GM18507 (cell line): ENCODE measurements around the gene NACC1.
"Not testable (repeated sequence)": the region's sequence is repeated elsewhere in the genome, so short reads cannot be mapped to it uniquely, and the experiment has no call there.

ENCODE experiments used
- DNase-seq: peaks from one replicate; pipeline ENCODE4 v3.0.0; 2011; ENCODE audit warnings: low read depth; ENCODE audit not compliant: insufficient read length; ENCODE audit errors: extremely low spot score
- FAIRE-seq: peaks from 2 replicates; lab custom pipeline; 2011; peaks lifted over from hg19 to GRCh38; lab: Jason Lieb, UNC

NACC1 gene

DNA sequence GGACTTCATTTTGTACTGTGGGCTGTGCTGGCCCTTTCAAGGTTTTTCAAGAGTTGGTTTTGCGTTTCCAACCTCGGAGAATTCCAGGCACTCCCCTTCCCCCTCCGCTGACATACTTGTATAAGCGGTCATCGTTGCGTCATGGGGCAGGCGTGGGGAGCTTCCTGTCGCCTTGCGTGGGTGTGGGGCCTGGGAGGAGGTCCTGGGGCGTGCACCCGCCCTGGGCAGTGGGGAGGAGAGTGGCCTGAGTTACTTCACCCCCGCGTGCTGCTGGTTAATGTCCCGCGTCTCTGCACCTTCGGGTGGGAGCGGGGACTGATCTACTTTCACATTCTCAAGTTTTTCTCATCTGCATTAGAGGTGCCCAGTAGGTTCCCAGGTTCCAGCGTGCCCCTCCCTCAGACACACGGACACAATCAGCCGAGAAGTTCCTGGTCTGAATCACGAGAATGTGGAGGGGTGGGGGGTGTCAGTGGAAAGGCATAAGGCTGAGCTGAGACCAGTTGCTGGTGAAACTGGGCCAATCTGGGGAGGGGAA is 36.2 kb downstream of the NACC1 start:
- DNase-seq (no peak), FAIRE-seq (peak; percentile 62)

DNA sequence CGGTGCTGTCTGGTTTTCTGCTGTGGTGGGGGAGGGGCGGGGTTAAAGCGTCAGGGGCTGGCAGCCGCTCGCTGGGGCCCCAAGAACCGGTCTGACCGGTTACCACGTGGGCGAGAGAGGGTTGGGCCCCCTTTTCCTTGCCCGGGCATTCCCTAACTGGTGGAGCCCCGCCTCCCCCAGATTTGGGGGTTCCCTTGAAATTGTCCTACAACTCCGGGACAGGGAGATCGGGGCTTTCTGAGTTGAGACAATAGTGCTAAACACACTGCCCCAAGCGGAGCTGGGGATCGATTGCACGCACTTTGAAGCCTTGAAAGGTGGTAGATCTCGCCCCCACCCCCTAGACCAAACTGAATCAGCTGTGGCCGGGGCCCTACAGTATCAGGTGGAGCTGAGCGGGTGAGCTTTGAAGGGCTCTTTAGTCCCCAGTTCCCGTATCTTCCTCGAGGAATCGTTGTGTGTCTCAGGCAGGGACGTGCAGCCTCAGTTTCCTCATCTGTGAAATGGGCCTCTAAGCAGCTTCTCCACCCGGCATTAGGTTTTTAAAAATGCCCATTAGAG is 36.9 kb downstream of the NACC1 start:
- DNase-seq (no peak), FAIRE-seq (peak; percentile 53)

DNA sequence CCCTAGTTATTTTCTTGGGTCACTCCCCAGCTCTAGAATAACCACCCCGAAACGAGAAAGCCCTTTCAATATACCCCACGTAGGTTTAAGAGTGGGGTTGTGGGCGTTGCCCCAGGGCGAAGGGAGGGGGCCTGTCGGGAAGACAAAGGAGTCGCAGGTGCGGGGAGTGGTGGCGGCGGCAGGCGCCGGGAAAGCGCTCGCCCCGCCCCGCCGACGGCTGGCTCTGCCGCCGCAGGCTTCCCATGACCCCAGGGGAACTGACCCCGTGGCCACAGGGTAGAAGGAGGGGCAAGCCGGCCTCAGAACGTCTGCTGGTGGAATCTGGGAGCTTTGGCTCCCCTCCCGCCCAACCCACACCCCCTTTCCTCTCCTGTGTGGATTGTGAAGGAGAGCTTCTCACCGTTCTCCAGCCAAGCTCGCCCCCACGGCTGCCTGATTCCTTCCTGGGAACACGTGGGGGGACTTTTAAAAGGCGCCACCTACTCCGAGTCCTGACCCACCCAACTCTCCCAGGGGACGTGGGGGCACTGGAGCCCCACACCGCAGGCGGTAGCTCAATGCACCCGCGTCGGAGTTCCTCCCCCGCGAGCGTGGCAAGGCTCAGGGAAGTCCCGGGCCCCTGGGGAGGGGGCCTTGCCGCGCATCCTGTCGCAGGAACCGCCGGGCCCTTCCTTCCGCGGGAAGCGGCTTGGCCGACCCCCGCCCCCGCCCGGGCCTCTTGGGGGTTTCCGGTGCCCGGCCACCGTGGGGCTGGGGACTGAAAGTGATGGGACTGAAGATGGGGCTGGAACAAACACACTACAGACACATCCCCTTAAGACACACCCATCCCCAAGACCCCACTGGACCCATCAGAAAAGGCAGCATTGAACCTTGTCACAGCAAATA is 37.7 kb downstream of the NACC1 start:
- DNase-seq: no peak
- FAIRE-seq: peak; percentile 76

DNA sequence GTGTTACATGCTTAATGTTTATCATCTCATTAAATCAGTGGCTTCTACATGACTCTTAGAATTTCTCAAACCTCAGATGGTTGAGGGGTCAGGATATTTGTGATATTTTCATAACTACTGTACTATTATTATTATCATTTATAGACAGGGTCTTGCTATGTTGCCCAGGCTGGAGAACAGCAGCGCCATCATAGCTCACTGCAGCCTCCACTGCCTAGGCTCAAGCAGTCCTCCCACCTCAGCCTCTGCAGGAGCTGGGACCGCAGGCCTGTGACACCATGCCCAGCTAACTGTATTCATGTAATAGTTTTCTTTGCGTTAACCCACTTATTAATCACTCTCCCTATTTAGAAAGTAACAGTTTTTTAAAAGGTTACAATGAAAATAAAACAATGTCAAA is 41.6 kb downstream of the NACC1 start:
- no peak for FAIRE-seq
- DNase-seq: no peak

DNA sequence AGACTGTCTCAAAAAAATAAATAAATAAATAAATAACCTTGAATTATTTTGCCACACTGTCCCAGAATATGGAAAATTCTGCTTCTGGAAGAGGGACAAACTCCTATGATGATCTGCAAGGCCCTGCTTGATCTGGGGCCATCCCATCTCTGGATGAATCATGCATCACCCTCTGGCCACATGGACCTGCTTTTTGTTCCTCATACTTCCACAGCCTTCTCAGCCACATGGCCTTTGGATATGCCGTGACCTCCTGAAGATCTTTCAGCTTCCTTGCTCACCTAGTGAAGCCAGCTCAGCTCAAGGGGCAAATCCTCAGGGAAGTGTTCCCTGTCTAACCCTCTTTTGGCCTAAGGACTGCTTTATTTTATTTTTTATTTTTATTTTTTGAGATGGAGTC is 42.5 kb downstream of the NACC1 start:
- no peak for FAIRE-seq

DNA sequence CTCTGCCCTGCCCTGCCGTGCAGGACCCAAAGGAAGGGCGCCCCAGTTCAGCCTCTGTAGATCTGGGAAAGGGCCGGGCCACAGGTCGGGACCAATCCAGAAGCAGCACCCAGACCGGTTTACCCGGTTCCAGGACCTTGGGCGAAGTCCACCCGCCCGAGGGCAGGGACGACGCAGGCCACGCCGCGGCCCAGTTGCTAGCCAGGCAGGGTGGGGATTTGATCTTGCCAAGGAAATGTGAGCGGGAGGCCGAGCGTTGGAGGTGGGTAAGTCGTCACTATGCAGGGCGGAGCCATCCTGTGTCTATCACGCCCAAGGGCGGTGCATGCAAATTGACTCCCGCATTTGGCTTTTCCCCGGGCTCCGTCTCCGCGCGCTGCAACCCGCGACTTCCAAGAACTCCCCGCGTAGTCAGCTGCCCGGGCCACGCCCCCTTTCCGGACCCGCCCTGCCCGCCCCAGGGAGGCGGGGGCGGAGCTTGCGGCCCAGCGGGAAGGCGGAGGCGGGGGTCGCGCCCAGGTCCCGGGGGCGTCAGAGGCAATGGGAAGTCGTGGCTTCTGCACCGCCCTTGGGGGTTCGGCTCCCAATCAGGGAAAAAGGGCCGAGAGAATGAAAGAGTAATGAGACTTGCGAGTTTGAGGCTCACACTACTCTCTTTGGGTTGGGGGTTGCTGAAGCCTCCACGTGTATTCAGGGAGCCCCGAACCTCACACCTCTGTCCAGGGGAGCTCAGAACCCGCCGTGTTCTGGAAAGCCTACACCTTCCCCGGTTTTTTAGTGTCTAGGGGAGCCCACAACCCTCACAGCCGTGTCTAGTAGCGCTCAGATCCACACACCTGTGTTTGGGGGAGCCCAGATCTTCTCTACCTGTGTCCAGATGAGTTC is 44.9 kb downstream of the NACC1 start:
- DNase-seq: no peak
- peak; percentile 61 for FAIRE-seq

More for the DNA sequence above, 42.5 kb downstream of the NACC1 start:
- DNase-seq: no peak

DNA sequence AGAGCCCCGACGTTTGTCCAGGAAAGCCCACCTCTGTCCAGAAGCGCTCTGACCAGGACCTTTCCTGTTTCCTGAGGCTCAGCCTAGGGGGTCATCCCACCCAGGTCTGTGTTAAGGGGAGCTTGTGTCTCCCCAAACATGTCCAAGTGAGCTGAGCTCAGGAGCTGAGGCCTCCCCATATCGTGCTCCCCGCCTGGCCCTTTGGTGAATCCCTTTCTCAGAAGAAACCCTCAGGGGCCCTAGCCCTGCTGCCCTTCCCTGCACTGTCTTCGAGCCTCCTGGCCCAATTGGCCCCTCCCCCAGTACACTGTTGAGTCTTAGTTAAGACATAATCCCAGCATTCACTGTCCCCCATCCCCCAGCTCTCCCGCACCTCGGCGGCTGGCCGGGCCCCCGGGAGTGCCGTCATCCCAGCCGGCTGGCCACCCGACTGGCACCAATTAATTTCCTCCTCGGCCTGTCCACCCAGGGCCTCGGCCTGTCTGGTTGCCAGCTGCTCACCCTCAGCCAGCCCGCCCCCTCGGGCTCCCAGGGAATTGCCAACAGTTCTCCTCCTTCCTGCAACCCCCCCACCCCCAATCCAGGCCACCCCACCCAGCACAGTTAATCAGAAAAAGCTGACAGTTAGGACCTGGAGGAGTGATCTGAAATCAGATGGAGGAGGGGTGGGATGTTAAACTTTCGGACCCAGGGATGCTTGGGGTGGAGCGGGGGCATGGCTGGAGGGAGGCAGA is 45.7 kb downstream of the NACC1 start:
- FAIRE-seq: no peak

DNA sequence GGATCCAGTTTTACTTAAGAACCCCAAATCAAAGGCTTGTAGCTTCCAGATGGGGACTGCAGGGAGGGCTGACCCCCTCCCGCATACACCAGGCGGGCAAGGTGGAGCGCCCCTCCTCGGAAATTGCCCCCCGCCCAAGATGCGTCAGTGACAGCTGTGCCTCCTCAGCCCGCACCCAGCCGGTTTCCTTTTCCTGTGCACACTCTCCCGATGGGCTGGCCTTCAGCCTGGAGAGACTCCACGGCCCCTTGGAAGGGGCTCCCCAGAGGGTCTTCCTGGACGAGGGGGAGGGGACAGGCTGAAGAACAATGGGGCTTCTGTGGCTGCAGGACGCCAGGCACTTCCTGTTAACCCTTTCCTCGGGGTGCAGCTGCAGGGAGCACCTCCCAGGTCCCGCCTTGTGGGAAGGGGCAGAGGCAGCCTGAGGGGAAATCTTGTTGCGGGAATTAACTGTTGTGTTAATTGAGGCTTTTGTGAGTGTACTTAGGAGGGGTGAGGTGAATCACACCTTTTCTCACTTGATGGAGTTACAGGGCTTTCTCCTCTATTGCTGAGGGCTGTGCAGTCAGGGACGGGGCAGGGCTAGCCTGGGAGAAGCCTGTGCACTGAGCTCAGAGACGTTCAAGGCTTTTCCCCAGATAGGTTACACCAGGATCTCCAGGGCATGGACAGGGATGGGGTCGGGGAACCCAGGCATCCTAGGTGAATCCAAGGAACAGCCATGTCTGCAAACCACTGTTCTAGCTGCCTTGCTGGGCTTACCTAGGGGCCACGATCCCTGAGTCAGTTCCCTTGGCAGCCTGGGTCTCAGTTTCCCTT is 46.5 kb downstream of the NACC1 start:
- DNase-seq (no peak), FAIRE-seq (no peak)

More for the DNA sequence above, 45.7 kb downstream of the NACC1 start:
- DNase-seq: no peak

DNA sequence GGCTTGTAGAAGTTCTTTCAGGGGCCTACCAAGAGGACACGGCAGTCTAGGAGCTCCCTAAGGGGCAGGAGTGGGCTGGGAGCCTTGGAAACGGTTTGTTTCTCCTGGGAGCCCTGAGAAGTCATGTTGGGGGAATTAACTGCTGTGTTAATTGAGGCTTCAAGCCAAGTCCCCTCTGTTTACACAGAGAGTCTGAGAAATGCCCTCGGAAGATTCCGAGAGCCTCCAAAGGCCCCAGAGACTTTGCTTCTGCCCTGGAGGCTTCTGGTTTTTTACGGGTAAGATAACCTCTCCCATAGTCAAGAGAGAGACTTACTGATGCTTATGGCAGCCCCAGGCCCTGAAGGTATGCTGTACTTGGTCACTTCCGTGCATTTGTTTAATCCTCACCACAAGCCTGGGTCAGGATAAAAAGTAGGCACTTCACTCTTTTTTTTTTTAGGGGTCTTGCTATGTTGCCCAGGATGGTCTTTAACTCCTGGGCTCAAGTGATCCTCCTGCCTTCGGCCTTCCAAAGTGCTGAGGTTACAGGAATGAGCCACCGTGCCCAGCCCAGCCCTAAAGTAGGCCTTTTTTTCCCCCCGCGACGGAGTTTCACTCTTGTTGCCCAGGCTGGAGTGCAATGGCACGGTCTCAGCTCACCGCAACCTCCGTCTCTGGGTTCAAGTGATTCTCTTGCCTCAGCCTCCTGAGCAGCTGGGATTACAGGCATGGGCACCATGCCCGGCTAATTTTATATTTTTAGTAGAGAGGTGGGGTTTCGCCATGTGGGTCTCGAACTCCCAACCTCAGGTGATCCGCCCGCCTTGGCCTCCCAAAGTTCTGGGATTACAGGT is 47.3 kb downstream of the NACC1 start:
- no peak for DNase-seq

DNA sequence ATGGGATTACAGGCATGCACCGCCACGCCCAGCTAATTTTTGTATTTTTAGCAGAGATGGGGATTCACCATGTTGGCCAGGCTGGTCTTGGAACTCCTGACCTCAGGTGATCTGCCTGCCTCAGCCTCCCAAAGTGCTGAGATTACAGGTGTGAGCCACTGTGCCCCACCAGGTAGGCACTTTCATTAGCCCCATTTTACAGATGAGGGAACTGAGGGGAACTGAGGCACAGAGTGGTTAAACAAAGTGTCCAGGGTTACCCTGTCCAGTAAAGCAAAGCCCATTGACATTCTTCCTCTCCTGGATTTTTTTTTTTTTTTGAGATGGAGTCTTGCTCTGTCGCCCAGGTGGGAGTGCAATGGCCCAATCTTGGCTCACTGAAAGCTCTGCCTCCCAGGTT is 48.1 kb downstream of the NACC1 start:
- not testable (repeated sequence) for FAIRE-seq, DNase-seq

More for the DNA sequence above, 47.3 kb downstream of the NACC1 start:
- no peak for FAIRE-seq

DNA sequence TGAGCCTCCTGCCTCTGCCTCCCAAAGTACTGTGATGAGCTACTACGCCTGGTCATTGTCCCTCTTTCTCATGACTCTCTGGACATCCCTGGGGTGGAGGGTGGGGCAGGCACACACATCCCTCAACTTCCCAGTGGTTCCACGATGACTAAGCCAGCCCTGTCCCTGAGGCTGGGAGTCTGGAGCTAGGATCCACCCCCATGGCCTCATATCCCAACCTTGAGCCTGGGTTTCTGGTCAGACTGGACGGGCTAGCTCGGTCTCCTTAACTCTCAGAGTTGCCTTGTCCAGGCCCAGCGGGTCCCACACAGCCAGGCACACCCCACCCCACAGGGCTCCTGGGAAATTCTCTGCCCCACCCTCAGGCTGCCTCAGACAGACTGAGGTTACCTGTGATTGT is 51.7 kb downstream of the NACC1 start:
- FAIRE-seq: no peak
- no peak for DNase-seq

DNA sequence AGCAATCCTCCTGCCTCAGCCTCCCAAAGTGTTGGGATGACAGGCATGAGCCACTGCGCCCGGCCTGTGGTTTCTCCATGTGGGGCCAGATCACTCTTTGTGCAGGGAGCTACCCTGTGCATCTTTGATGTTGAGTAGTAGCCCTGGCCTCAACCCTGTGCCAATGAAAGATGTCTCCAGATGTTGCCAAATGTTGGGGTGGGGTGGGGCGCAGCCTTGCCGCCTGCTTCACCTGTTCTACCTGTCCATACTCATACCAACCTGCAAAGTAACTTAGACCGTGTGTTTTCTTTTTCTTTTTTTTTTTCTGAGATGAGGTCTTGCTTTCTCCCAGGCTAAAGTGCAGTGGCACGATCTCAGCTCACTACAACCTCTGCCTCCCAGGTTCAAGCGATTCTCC is 53.1 kb downstream of the NACC1 start:
- FAIRE-seq: no peak
- no peak for DNase-seq

DNA sequence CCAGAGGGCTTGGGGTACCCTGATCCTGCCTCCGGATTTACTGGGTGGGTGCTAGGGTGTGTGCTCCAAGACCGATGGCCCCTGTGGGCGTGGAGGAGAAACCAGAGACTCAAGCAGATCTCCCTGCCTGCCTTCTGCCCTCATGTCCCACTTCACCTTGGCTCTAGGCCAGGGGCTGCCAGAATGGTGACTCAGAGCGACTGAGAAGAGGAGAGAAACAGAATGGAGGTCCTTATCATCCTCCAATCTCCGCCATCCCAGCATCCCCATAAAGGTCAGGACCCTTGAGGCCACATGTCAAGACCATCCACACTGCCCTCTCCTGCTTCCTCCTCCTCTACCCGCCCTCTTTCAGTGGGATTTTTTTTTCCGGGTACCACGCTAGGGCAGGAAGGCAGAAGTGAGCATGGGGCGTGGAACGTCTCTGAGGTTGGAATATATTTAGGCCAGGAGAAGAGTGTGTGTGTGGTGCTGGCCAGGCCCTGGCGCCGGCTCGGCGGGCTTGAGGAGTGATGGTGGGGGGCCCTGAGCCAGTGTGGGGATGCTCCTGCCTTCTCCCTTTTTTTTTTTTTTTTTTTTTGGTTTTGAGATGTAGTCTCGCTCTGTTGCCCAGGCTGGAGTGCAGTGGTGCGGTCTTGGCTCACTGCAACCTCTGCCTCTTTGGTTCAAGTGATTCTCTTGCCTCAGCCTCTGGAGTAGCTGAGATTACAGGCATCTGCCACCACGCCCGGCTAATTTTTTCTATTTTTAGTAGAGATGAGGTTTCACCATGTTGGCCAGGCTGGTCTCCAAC is 54.5 kb downstream of the NACC1 start:
- DNase-seq (no peak), FAIRE-seq (no peak)

DNA sequence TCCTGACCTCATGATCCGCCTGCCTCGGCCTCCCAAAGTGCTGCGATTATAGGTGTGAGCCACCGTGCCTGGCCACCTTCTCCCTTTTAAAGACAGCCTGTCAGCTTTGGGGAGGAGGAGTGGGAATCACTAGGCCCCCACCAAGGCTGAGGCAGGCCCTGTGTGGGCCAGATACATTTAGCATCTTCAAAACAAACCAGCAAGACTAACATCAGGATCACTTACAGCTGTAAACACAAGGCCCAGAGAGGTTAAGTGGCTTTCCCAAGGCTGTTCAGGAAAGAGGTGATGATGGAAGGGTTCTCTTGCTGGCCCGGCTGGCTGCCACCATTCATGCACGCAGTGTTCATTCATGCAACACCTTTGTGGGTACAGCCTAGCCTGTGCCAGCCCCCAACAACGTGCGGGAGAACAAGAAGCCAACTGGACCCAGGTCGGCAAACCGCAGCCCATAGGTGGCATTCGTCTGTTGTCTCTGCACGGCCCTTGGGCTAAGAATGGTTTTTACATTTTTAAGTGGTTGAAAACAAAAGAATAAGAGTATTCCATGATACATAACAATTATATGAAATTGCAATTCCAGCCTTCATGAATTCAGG is 55.2 kb downstream of the NACC1 start:
- no peak for FAIRE-seq

DNA sequence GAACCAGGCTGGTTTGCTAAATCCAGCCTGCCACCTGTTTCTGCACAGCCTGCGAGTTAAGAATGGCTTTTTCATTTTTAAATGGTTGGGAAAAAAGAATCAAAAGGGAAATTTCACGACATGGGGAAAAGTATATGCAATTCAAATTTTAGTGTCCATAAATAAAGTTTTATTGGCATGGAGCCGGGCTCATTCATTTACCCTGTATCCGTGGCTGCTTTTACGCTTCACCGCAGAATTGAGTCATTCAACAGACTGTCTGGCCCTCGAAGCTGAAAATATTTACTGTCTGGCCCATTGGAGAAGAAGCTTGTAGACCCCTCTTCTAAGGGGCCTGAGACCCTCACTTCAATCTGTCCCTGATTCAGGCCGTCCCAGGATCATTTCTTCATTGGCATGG is 58.3 kb downstream of the NACC1 start:
- DNase-seq: no peak
- FAIRE-seq: no peak

More for the DNA sequence above, 55.2 kb downstream of the NACC1 start:
- no peak for DNase-seq

DNA sequence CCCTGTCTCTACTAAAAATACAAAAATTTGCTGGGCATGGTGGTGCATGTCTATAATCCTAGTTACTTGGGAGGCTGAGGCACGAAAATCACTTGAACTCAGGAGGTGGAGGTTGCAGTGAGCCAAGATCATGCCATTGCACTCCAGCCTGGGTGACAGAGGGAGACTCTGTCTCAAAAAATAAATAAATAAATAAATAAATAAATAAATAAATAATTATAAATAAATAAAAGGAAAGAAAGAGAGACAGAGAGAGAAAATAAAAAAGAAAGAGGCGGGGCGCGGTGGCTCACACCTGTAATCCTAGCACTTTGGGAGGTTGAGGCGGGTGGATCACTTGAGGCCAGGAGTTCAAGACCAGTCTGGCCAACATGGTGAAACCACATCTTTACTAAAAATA is 59.5 kb downstream of the NACC1 start:
- not testable (repeated sequence) for FAIRE-seq, DNase-seq
